SU-DHL-6 (cell line): ENCODE results near the gene PADI2.

Source experiments
- H2AFZ ChIP-seq: fragments of 200-600 bp; sonication (generic); 2 replicates; pipeline ENCODE4 v1.6.1; 2014; ENCODE audit warnings: low read depth, mild to moderate bottlenecking, moderate library complexity, mixed read lengths, antibody characterized with exemption, low read length; ENCODE audit not compliant: severe bottlenecking
- H3F3A ChIP-seq: fragments of 200-600 bp; shearing (Covaris generic); 2 replicates; pipeline ENCODE4 v1.6.0; 2016; ENCODE audit warnings: antibody characterized with exemption, mild to moderate bottlenecking; ENCODE audit not compliant: insufficient read depth
- H3K27ac ChIP-seq: fragments of 200-600 bp; sonication (generic); 2 replicates; pipeline ENCODE4 v1.5.1; 2016; ENCODE audit warnings: low read depth, mild to moderate bottlenecking, low read length, moderate library complexity, mixed read lengths
- H3K27me3 ChIP-seq: fragments of 200-600 bp; sonication (generic), shearing (Covaris generic); 2 replicates; pipeline ENCODE4 v1.6.0; 2014; ENCODE audit warnings: mild to moderate bottlenecking, low read length
- H3K36me3 ChIP-seq: fragments of 200-600 bp; sonication (generic); 2 replicates; pipeline ENCODE4 v1.6.1; 2014; ENCODE audit warnings: mild to moderate bottlenecking, low read length, mixed read lengths
- H3K4me2 ChIP-seq: fragments of 300-600, 200-600 bp; shearing (Covaris generic), sonication (generic); 2 replicates; pipeline ENCODE4 v1.6.0; 2014; ENCODE audit warnings: low read length, low read depth, mild to moderate bottlenecking; ENCODE audit not compliant: poor library complexity, severe bottlenecking
- H3K4me3 ChIP-seq: fragments of 200-600 bp; sonication (generic); 2 replicates; pipeline ENCODE4 v1.5.1; 2014; ENCODE audit warnings: antibody characterized with exemption, low read length, mild to moderate bottlenecking, mixed read lengths; ENCODE audit not compliant: insufficient read depth, poor library complexity, severe bottlenecking
- H3K79me2 ChIP-seq: fragments of 200-600 bp; sonication (generic); 2 replicates; pipeline ENCODE4 v1.6.1; 2014; ENCODE audit warnings: mild to moderate bottlenecking, low read length, moderate library complexity; ENCODE audit not compliant: insufficient read depth
- H3K9ac ChIP-seq: fragments of 200-600 bp; sonication (generic); 2 replicates; pipeline ENCODE4 v1.7.0; 2014; ENCODE audit warnings: mild to moderate bottlenecking, low read length
- H3K9me2 ChIP-seq: fragments of 200-600 bp; sonication (generic); replicated peaks from 2 replicates; pipeline ENCODE4 v1.6.1; 2014; ENCODE audit warnings: low read length; ENCODE audit not compliant: insufficient read depth
- H3K9me3 ChIP-seq: fragments of 200-600 bp; sonication (generic); 2 replicates; pipeline ENCODE4 v1.6.1; 2014; ENCODE audit warnings: low read length, mixed read lengths; ENCODE audit not compliant: insufficient read depth
- H4K20me1 ChIP-seq: fragments of 200-600 bp; sonication (generic); 2 replicates; pipeline ENCODE4 v1.6.1; 2014; ENCODE audit warnings: low read depth, mild to moderate bottlenecking, antibody characterized with exemption, low read length, moderate library complexity, mixed read lengths
- CTCF ChIP-seq: fragments of 200-600 bp; sonication (generic); IDR thresholded peaks from one replicate; pipeline ENCODE4 v1.5.1; 2017; ENCODE audit warnings: antibody characterized with exemption, mild to moderate bottlenecking, low read length, moderate library complexity; ENCODE audit not compliant: insufficient read depth, poor library complexity, severe bottlenecking
- EZH2phosphoT487 ChIP-seq: fragments of 200-600 bp; sonication (generic), shearing (Covaris generic); conservative IDR thresholded peaks from 2 replicates; pipeline ENCODE4 v1.6.1; 2018; ENCODE audit warnings: mild to moderate bottlenecking, antibody characterized with exemption, low read length, moderate library complexity, mixed read lengths

Gene PADI2

GRCh38 chr1:17032741-17033140, 86.5 kb downstream of the PADI2 start:
- Histone ChIP-seq H4K20me1 (no peaks in the 10 kb centered on the region; the same call in 1 of the 2 replicates), H3K4me2 (no peak overlapping the region), H3K9ac (no peak overlapping the region), H3K79me2 (0 out of 2 replicates have a peak, but pooled peaks cover 12% of the 10 kb centered on the region), H2AFZ (no peak overlapping the region), H3K27ac (no peak overlapping the region), H3K27me3 (no peaks in the 10 kb centered on the region), H3K9me2 (no peaks in the 10 kb centered on the region), H3K4me3 (no peak overlapping the region), H3F3A (0 out of 2 replicates have a peak, but pooled peaks cover 3% of the 10 kb centered on the region), H3K36me3 (no peaks in the 10 kb centered on the region), H3K9me3 (no peaks in the 10 kb centered on the region)
- TF ChIP-seq EZH2phosphoT487 (no peak), CTCF (no peak)

GRCh38 chr1:17031436-17031835, 87.8 kb downstream of the PADI2 start:
- H3K4me3 ChIP-seq, result no peak overlapping the region
- no peak overlapping the region for H3K4me2 ChIP-seq
- H3K36me3 ChIP-seq, result no peaks in the 10 kb centered on the region
- H3K9me3 ChIP-seq, result no peaks in the 10 kb centered on the region
- H2AFZ ChIP-seq, result no peak overlapping the region
- H3K9ac ChIP-seq, result no peak overlapping the region
- no peaks in the 10 kb centered on the region; the same call in 1 of the 2 replicates for H4K20me1 ChIP-seq
- H3K27me3 ChIP-seq, result no peaks in the 10 kb centered on the region
- no peak for TF ChIP-seq EZH2phosphoT487
- TF ChIP-seq CTCF, result no peak
- 0 out of 2 replicates have a peak, but pooled peaks cover 3% of the 10 kb centered on the region for H3F3A ChIP-seq
- no peaks in the 10 kb centered on the region for H3K9me2 ChIP-seq
- no peak overlapping the region for H3K27ac ChIP-seq
- H3K79me2 ChIP-seq, result 0 out of 2 replicates have a peak, but pooled peaks cover 12% of the 10 kb centered on the region

GRCh38 chr1:17030206-17030605, 89.0 kb downstream of the PADI2 start:
- Histone ChIP-seq H3K79me2 (0 out of 2 replicates have a peak, but pooled peaks cover 7% of the 10 kb centered on the region), H3K9me3 (no peaks in the 10 kb centered on the region), H3K36me3 (no peaks in the 10 kb centered on the region; the same call in 1 of the 2 replicates), H3K9me2 (no peaks in the 10 kb centered on the region), H3F3A (0 out of 2 replicates have a peak, but pooled peaks cover 2% of the 10 kb centered on the region), H4K20me1 (no peaks in the 10 kb centered on the region; the same call in 1 of the 2 replicates), H2AFZ (no peak overlapping the region), H3K4me3 (no peak overlapping the region), H3K27ac (no peak overlapping the region), H3K27me3 (no peaks in the 10 kb centered on the region), H3K9ac (no peak overlapping the region), H3K4me2 (no peak overlapping the region)
- TF ChIP-seq EZH2phosphoT487 (no peak), CTCF (no peak)
